HAP-1 (cell line): Measurements from ENCODE around the gene BRD7.

Experiments
- DNase-seq, 2 experiments: peaks; one replicate each; pipeline ENCODE4 v3.0.0-alpha.2; 2016 to 2020; ENCODE audit warnings: low spot score in 2 of 2
- H3K27me3 ChIP-seq: fragments of 250-450 bp; sonication (Bioruptor Pico); 2 replicates; pipeline ENCODE4 v1.5.1; 2020; ENCODE audit warnings: low read depth, mild to moderate bottlenecking, moderate library complexity
- H3K36me3 ChIP-seq: fragments of 250-450 bp; sonication (Bioruptor Pico); replicated peaks from 2 replicates; pipeline ENCODE4 v1.5.1; 2020; ENCODE audit warnings: mild to moderate bottlenecking
- H3K4me1 ChIP-seq: fragments of 250-450 bp; sonication (Bioruptor Pico); 2 replicates; pipeline ENCODE4 v1.5.1; 2020; ENCODE audit warnings: mild to moderate bottlenecking
- H3K4me3 ChIP-seq: fragments of 250-450 bp; sonication (Bioruptor Pico); 2 replicates; pipeline ENCODE4 v1.5.1; 2020; ENCODE audit warnings: mild to moderate bottlenecking, moderate library complexity
- H3K9me3 ChIP-seq: fragments of 250-450 bp; sonication (Bioruptor Pico); 2 replicates; pipeline ENCODE4 v1.5.1; 2020; ENCODE audit warnings: mild to moderate bottlenecking, moderate library complexity
- in situ Hi-C: fragments of 300-500 bp; cut with MboI; formaldehyde crosslinking; loops from 3 replicates; pipeline ENCODE4 v1.14.3; 2020; ENCODE audit warnings: low sequenced_read_pairs, inconsistent platforms, mixed read lengths

The BRD7 gene

DNA sequence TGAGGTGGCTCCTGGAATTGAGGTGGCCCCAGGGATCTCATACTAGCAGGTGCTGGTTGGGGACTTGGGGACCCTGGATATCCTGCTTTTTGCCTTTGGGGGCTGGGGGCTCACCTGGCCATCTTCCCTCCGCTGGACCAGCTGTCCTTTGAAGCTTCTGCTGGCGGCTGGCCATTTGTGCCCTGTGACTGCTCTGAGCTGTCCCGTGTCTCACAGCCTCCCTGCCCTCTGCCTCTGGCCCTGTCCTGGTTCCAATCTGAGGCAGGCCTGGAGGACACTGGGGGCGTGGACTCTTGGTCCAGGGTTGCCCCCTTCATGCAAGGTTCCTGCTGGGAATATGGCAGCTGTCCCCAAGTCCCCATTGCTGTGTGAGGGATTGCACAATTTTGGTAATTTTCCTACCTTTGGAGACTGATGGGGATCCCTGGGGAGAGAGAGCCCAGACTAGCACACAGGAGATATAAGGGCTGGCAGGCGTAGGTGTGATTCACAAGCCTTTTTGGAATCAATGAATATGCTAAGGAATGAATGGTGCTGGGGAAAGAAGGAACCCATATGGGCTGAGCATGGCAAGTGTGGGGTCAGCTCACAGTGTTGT lies 83.3 kb downstream of the BRD7 start:
- no peaks in the 10 kb centered on the region for H3K27me3 ChIP-seq
- H3K4me3 ChIP-seq = no peak overlapping the region
- no peak for DNase-seq
- in situ Hi-C loops = no loop called here
- no peaks in the 10 kb centered on the region for H3K4me1 ChIP-seq
- H3K9me3 ChIP-seq = no peaks in the 10 kb centered on the region
- H3K36me3 ChIP-seq = no peaks in the 10 kb centered on the region

DNA sequence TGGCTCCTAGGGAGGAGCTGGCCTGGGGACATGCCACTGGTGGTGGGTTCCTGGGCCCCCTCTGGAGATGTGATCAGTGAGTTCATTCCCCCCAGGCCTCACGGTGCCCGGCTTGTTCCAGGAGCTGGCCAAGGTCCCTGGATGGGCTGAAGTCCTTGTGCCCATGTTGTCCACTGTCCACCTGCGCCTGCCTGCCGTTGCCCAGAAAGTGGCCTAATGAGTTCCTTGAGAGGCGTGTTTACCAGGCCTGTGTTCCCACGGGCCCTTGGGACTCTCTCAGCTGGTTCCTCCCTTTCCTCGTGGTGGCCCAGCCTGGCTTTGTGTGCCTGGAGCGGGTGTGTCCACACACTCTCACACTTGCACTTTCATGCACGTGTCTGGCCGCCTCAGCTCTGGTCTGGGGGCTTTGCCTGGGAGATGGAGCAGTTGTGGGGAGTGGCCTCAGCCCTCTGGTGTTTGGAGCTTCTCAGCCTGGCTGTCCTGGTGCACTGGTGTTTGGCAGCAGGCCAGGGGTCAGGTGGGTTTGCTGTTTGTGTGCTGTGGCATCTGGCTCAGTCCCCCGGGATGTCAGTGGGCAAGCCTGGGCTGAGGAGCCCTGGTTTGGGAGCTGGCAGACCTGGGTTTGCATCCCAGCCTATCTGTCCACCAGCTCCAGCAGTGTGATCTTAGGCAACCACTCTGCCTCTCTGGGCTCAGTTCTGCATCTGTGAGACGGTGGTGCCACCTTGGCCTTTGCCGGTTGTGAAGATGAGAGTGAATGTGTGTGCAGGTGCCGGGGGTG lies 84.5 kb downstream of the BRD7 start:
- Histone ChIP-seq H3K4me1 (peaks cover under 1% of the 10 kb centered on the region), H3K4me3 (no peak overlapping the region), H3K36me3 (no peaks in the 10 kb centered on the region), H3K9me3 (no peaks in the 10 kb centered on the region), H3K27me3 (no peaks in the 10 kb centered on the region)
- no peak for DNase-seq
- in situ Hi-C loops = no loop called here

DNA sequence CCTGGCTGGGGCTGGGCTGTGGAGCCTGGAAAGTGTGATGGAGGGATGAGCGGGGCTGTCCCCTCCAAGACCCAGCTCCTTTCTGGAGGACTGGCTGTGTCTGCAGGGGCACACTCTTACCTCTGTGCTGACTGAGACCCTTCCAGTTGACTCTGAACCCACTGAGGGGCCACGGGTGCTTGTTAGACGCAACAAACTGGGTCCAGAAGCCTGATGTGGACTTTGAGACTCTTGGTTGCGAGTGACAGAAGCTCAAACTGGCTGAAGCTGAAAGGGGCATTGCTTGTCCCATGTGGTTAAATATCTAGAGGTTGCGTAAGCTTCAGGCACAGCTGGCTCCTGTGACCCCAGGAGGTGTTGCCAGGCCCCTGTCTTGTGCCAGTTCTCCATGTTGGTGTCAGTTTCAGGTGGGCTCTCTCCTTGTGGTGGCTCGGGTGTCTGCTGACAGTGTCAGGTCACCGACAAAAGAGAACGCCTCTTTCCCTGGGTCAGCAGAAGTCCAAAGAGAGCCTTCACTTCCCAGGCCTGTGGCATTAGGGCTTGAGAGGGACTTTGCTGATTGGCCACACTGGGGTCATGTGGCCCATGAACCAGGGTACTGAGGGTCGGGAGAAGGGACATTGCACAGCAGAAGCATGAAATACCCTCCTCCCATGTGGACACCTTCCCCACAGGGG lies 85.7 kb downstream of the BRD7 start:
- H3K36me3 ChIP-seq = no peaks in the 10 kb centered on the region
- H3K4me3 ChIP-seq = no peak overlapping the region
- no peaks in the 10 kb centered on the region for H3K9me3 ChIP-seq
- in situ Hi-C loops = no loop called here
- DNase-seq = no peak
- H3K4me1 ChIP-seq = peaks cover 12% of the 10 kb centered on the region
- H3K27me3 ChIP-seq = no peaks in the 10 kb centered on the region

DNA sequence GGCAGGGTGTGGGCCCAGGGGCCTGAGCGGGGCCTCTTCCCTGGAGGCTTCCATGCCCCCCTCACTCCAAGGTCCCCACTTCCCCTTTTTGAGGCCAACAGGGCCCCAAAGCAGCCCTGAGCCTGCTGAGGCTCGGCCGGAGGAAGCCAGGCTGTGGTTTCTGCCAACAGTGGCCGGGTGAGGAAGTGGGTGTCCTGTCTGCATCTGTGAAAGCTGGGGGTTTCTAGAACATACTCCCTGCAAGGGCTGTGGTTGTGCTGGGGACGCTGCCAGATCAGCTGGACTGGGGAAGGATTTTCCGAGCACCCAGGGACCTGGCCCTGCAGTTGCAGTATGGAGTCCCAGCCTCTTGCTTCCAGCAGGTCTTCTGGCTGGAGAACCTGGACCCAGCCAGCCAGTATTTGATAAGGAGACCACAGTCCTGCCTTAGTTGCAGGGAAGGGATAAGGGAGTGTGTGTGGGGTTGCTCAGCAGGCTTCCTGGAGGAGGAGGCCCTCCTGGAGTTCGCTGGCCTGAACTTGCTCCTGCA lies 86.7 kb downstream of the BRD7 start:
- Histone ChIP-seq H3K9me3 (no peaks in the 10 kb centered on the region), H3K36me3 (no peaks in the 10 kb centered on the region), H3K4me1 (peaks cover 17% of the 10 kb centered on the region), H3K27me3 (no peaks in the 10 kb centered on the region), H3K4me3 (no peak overlapping the region)
- in situ Hi-C loops = no loop called here
- DNase-seq = no peak

DNA sequence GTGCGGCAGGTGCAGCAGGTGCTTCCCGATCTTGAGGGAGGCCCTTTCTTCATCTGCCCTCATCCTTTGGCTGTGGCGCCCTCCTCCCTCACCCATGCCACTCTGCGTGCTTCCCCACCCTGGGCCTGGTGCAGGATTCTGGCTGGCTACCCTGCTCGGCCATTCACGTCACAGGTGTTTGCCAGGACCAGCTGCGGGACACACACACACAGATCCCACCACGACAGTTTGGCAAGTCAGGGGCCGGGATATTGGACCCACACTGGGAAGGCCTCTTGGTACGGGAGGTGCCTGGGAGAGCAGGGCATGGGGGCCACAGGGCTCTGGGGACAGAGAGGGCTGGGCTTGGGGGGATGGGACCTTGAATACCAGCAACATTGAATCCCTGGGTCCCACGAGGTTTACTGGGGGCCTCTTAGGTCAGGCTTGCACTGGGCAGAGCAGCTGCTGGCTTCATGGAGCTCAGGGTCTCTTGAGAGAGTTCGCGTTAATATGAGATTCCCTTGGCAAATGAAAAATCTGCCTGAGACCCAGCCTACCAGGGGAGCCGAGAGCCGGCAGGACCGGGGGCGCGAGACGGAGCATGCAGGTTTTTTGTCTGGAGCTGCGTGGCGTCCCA lies 87.3 kb downstream of the BRD7 start:
- no peaks in the 10 kb centered on the region for H3K27me3 ChIP-seq
- H3K4me3 ChIP-seq = no peak overlapping the region
- no peak for DNase-seq
- peaks cover 17% of the 10 kb centered on the region for H3K4me1 ChIP-seq
- in situ Hi-C loops = no loop called here
- no peaks in the 10 kb centered on the region for H3K36me3 ChIP-seq
- no peaks in the 10 kb centered on the region for H3K9me3 ChIP-seq

DNA sequence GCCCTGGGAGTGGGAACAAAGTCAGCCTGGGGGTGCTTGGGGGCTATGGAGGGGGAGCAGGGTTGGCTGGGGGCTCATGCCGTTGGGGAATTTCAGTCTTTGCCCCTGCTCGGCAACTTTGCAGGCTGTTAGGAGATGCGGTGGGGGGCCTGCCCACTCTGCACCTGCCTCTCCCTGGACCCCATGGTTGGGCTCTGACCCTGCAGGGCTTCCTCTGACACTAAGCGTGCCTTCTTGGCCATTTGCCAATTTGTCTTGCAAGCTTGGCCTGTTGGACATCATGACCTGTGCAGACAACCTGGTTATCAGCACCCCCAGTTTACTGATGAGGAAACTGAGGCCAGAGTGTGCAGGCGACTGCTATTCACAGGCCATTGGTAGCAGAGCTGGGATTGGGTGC lies 87.9 kb downstream of the BRD7 start:
- Histone ChIP-seq H3K4me3 (no peak overlapping the region), H3K9me3 (no peaks in the 10 kb centered on the region), H3K36me3 (no peaks in the 10 kb centered on the region), H3K4me1 (peaks cover 17% of the 10 kb centered on the region), H3K27me3 (no peaks in the 10 kb centered on the region)
- DNase-seq = no peak
- in situ Hi-C loops = no loop called here

DNA sequence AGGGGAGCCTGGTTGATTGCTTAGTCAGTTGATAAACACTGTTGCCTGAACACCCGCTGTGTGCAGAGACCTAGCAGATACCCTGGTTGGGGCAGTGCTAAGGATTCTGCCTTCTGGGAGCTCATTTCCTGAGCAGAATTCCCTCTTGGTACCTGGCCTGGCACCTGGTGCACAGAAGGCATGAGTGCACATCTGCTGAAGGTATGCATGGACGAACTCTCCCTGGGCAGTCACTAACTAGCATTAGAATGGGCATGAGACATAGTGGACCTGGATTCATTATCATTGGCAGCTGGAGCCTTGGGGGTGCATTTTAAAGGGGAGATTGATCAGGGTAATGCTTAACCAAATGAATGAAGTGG lies 89.3 kb downstream of the BRD7 start:
- no peak for DNase-seq
- in situ Hi-C loops = no loop called here
- H3K27me3 ChIP-seq = no peaks in the 10 kb centered on the region
- H3K4me1 ChIP-seq = peaks cover 17% of the 10 kb centered on the region
- no peaks in the 10 kb centered on the region for H3K36me3 ChIP-seq
- H3K4me3 ChIP-seq = no peak overlapping the region
- no peaks in the 10 kb centered on the region for H3K9me3 ChIP-seq

DNA sequence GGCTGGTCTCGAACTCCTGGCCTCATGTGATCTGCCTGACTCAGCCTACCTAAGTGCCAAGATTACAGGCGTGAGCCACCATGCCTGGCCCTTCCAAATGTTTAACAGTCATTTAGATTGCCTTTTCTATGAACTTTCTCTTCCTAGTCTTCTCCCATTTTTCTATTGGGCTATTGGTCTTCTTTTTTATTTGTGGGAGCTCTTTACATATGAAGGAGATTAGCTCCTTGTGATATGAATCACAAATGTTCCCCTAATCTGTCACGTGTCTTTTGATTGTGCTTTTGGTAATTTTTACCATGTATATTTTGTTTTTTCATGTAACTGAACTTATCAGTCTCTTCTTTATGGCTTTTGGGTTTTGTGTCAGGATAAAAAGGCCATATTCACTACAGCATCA lies 90.5 kb downstream of the BRD7 start:
- DNase-seq = peak; percentile 36 to 91
- no peaks in the 10 kb centered on the region for H3K36me3 ChIP-seq
- in situ Hi-C loops = no loop called here
- no peaks in the 10 kb centered on the region for H3K9me3 ChIP-seq
- peaks cover 17% of the 10 kb centered on the region for H3K4me1 ChIP-seq
- H3K27me3 ChIP-seq = no peaks in the 10 kb centered on the region
- no peak overlapping the region for H3K4me3 ChIP-seq

DNA sequence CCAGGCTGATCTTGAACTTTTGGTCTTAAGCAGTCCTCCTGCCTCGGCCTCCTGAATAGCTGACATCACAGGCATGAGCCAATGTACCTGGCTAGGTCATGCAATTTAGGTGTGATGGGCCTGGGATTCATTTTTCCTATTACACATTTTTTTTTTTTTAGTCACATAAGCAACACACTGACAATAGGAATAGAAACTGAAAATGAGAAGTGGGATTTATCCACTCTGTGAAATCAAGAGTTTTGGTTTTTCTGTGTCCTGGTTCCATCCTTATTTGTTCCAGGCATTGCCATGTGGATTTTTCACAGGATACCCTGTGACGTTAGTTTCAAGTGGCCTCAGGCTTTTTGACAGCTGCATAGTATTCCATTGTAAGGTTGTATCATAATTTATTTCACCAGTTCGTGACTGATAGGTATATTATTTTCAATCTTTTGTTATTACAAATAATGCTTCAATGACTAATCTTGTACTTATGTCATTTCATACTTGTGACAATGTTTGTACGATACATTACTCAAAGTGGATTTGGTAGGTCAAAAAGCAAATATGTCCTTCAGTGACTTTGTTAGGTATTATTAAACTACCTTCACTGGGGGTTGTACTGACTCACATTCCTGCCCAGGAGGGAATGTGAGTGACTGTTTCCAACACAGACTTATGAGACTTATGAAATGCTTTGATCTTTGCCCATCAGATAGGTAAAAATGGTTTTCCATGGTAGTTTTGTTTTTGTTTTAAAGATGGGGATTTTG lies 91.8 kb downstream of the BRD7 start:
- in situ Hi-C loops = no loop called here
- H3K4me3 ChIP-seq = no peak overlapping the region
- H3K9me3 ChIP-seq = no peaks in the 10 kb centered on the region
- no peaks in the 10 kb centered on the region for H3K36me3 ChIP-seq
- no peak for DNase-seq
- H3K4me1 ChIP-seq = peaks cover 17% of the 10 kb centered on the region
- H3K27me3 ChIP-seq = no peaks in the 10 kb centered on the region

DNA sequence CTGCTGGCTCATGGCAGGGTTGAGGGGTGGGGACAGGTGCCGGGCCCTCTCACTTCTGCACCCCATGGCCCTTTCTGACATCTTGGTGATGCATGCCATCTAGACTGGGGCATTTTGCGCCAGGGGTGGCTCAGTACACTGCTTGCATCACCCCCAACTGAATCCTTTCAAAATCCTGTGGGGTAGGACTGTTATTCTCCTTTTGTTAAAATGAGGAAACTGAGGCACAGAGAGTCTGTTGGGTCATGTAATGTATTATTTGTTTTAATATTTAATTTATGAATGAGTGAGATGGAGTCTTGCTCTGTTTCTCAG lies 92.5 kb downstream of the BRD7 start:
- H3K4me1 ChIP-seq = peaks cover 17% of the 10 kb centered on the region
- in situ Hi-C loops = no loop called here
- DNase-seq = no peak
- no peak overlapping the region for H3K4me3 ChIP-seq
- H3K27me3 ChIP-seq = no peaks in the 10 kb centered on the region
- H3K9me3 ChIP-seq = no peaks in the 10 kb centered on the region
- no peaks in the 10 kb centered on the region for H3K36me3 ChIP-seq

DNA sequence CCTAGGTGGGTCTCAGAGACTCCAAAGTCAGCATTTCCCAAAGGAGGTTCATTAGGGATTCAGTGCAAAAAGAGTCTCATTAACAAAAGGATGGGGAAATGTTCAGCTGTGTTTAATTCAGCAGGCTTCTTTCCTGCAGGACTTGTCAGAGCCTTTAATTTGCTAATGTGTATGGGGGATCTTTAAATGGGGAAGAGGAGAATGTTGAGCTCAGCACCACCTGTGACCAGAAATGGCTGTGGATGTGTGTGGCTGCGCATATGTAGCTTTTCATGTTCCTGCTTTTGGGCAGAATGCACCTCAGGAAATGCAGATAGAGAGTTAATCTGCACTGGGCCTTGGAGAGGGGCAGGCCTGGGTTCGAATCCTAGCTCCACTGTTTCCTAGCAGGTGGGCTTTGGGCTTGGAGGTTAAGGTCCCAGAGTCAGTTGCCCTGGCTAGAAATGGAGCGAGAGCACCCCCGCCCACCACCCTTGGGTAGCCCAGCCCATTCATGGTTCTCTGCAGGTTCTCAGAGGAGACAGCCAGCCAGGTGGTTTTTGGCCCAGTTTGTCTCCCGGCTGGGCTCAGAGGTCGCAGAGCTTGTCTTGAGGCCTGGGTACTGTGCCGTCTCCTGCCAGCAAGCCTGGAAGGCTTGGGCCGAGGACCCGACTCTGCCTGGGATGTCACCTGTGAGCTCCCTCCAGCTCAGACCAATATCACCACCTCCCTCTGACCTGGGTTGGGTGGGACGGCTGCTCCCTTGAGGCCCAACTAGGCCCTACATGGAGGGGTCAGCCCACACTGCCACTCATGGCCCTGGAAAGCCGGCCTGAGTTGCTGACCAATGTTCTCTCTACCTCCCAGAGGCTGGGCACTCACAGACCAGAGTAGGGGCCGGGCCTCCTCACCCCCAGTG lies 93.1 kb downstream of the BRD7 start:
- no peaks in the 10 kb centered on the region for H3K9me3 ChIP-seq
- no peak for DNase-seq
- H3K27me3 ChIP-seq = no peaks in the 10 kb centered on the region
- peaks cover 17% of the 10 kb centered on the region for H3K4me1 ChIP-seq
- in situ Hi-C loops = no loop called here
- no peaks in the 10 kb centered on the region for H3K36me3 ChIP-seq
- H3K4me3 ChIP-seq = no peak overlapping the region

DNA sequence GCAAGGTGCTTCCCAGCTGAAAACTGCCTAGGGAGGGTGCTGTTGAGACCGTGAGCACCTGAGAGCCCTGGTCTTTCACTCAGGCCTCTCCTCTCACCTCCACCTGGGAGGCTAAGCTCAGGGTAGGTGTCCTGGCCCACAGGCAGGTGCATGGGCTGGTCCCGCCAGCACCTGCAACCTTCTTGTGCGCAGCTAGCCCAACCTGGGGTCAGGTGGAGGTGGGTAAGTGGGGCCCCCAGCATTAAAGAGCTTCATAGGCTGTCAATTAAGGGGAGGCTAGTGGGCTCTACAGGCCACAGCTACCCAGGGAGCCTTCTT lies 93.7 kb downstream of the BRD7 start:
- no peak overlapping the region for H3K4me3 ChIP-seq
- no peak for DNase-seq
- no peaks in the 10 kb centered on the region for H3K9me3 ChIP-seq
- no peaks in the 10 kb centered on the region for H3K36me3 ChIP-seq
- in situ Hi-C loops = no loop called here
- peaks cover 17% of the 10 kb centered on the region for H3K4me1 ChIP-seq
- no peaks in the 10 kb centered on the region for H3K27me3 ChIP-seq
